OCI-LY7 (cell line): ENCODE data around the gene PRDM10. TPM values are rescaled to one million over a fixed set of nuclear protein-coding genes. Genes with fewer than 3 reads are reported as not detected.

Experiments
- BruUV-seq: library from RNA; stranded (reverse); fragments of 400-500 nt; replicated peaks from 2 replicates; lab custom pipeline; 2021; lab: Mats Ljungman, UMichigan
- CTCF ChIA-PET: fragments of 300-600 bp; sonication (Branson Sonifier 250); formaldehyde crosslinking; loops from one replicate; lab custom pipeline; 2022; ENCODE audit warnings: antibody characterized with exemption; ENCODE audit not compliant: unreplicated experiment; lab: Charles Lee
- POLR2A ChIA-PET: fragments of 300-600 bp; sonication (Branson Sonifier 250); formaldehyde crosslinking; loops from one replicate; lab custom pipeline; 2022; ENCODE audit warnings: antibody characterized with exemption; lab: Charles Lee
- DNase-seq: peaks from one replicate; pipeline ENCODE4 v3.0.0-alpha.2; 2015; ENCODE audit warnings: low spot score
- H2AFZ ChIP-seq: fragments of 200-600 bp; sonication (generic), shearing (Covaris generic); 2 replicates; pipeline ENCODE4 v1.6.1; 2014; ENCODE audit warnings: mild to moderate bottlenecking, antibody characterized with exemption, low read length, moderate library complexity
- H3K27ac ChIP-seq: fragments of 200-600 bp; sonication (generic); 2 replicates; pipeline ENCODE4 v1.5.1; 2014; ENCODE audit warnings: mixed run types, low read depth, mild to moderate bottlenecking, moderate library complexity, low read length, inconsistent platforms; ENCODE audit not compliant: poor library complexity, severe bottlenecking
- H3K36me3 ChIP-seq: fragments of 200-600 bp; sonication (generic); 2 replicates; pipeline ENCODE4 v1.6.1; 2014; ENCODE audit warnings: mild to moderate bottlenecking, antibody characterized with exemption, low read length, moderate library complexity, mixed read lengths; ENCODE audit not compliant: insufficient read depth
- H3K4me1 ChIP-seq: fragments of 200-600 bp; sonication (generic); 2 replicates; pipeline ENCODE4 v1.5.1; 2014; ENCODE audit warnings: mild to moderate bottlenecking, low read length; ENCODE audit not compliant: insufficient read depth, poor library complexity, severe bottlenecking
- H3K4me2 ChIP-seq: fragments of 200-600 bp; sonication (generic); 2 replicates; pipeline ENCODE4 v1.6.1; 2014; ENCODE audit warnings: mild to moderate bottlenecking, low read length
- H3K4me3 ChIP-seq: fragments of 200-600 bp; sonication (generic); 2 replicates; pipeline ENCODE4 v1.5.1; 2014; ENCODE audit warnings: mild to moderate bottlenecking, low read depth, low read length; ENCODE audit not compliant: poor library complexity, severe bottlenecking
- H3K79me2 ChIP-seq: fragments of 200-600 bp; sonication (generic); 2 replicates; pipeline ENCODE4 v1.6.1; 2016; ENCODE audit warnings: low read depth, mild to moderate bottlenecking, low read length, moderate library complexity, mixed read lengths; ENCODE audit not compliant: insufficient read depth
- H3K9me2 ChIP-seq: fragments of 200-600 bp; sonication (generic); 2 replicates; pipeline ENCODE4 v1.6.1; 2016; ENCODE audit warnings: mild to moderate bottlenecking, low read length, mixed read lengths; ENCODE audit not compliant: insufficient read depth
- H3K9me3 ChIP-seq: fragments of 200-600 bp; sonication (generic); 2 replicates; pipeline ENCODE4 v1.6.1; 2014; ENCODE audit warnings: mild to moderate bottlenecking, mixed run types, low read length, mixed read lengths
- H4K20me1 ChIP-seq: fragments of 200-600 bp; sonication (generic); 2 replicates; pipeline ENCODE4 v1.6.1; 2014; ENCODE audit warnings: mild to moderate bottlenecking, antibody characterized with exemption, low read length, moderate library complexity, mixed read lengths; ENCODE audit not compliant: insufficient read depth
- EZH2phosphoT487 ChIP-seq: fragments of 200-600 bp; sonication (generic); IDR thresholded peaks from 2 replicates; pipeline ENCODE4 v1.6.1; 2018; ENCODE audit warnings: low read depth, borderline replicate concordance, mild to moderate bottlenecking, mixed run types, antibody characterized with exemption, low read length, moderate library complexity, mixed read lengths
- intact Hi-C: fragments of 100-400 bp; cut with micrococcal nuclease; formaldehyde crosslinking; loops from one replicate; pipeline ENCODE4 v1.10.0; 2022; ENCODE audit not compliant: unreplicated experiment
- total RNA-seq, 2 experiments: library from RNA; depleted of rRNA in 1 of 2; stranded (reverse); fragments of >200 nt in 1 of 2; shearing (Covaris generic) in 1 of 2; gene quantifications; 2 replicates each; pipeline ENCODE4 v1.2.3, GENCODE V29; 2014 to 2022
- TF ChIP-seq, protein P1 (sequence below): fragments of 200-600 bp; sonication (generic); conservative IDR thresholded peaks from 2 replicates; pipeline ENCODE4 v1.5.1; 2014; ENCODE audit warnings: mild to moderate bottlenecking, antibody characterized with exemption, low read length, moderate library complexity, mixed read lengths

PRDM10 gene
- total RNA-seq, 2 experiments from 2014 or later = 29.8 to 60.6 TPM

GRCh38 chr11:129896062-129896461 is 106.6 kb downstream of the PRDM10 start:
- peak overlapping the region; percentile 90 for H3K4me2 ChIP-seq
- H3K4me1 ChIP-seq = peaks cover 18% of the 10 kb centered on the region
- H3K79me2 ChIP-seq = peaks cover 20% of the 10 kb centered on the region
- H3K9me3 ChIP-seq = no peaks in the 10 kb centered on the region
- H4K20me1 ChIP-seq = no peaks in the 10 kb centered on the region
- peak overlapping the region; percentile 100 for H3K4me3 ChIP-seq
- H3K27ac ChIP-seq = peak overlapping the region; percentile 11
- ChIA-PET POLR2A (interaction anchor here (0.6 to 0.8 kb wide), 3 partner anchors 11 to 675 kb away, joined by 3 to 4 read pairs (median 3); no protein-coding TSS in a partner anchor), CTCF (no interaction called here)
- no peaks in the 10 kb centered on the region for H3K9me2 ChIP-seq
- intact Hi-C loops = no loop called here
- peaks cover 54% of the 10 kb centered on the region for H3K36me3 ChIP-seq
- no peak for DNase-seq
- BruUV-seq = no TSS peak
- TF ChIP-seq, protein P1, sequence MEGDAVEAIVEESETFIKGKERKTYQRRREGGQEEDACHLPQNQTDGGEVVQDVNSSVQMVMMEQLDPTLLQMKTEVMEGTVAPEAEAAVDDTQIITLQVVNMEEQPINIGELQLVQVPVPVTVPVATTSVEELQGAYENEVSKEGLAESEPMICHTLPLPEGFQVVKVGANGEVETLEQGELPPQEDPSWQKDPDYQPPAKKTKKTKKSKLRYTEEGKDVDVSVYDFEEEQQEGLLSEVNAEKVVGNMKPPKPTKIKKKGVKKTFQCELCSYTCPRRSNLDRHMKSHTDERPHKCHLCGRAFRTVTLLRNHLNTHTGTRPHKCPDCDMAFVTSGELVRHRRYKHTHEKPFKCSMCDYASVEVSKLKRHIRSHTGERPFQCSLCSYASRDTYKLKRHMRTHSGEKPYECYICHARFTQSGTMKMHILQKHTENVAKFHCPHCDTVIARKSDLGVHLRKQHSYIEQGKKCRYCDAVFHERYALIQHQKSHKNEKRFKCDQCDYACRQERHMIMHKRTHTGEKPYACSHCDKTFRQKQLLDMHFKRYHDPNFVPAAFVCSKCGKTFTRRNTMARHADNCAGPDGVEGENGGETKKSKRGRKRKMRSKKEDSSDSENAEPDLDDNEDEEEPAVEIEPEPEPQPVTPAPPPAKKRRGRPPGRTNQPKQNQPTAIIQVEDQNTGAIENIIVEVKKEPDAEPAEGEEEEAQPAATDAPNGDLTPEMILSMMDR = no peak
- no peak for TF ChIP-seq EZH2phosphoT487
- H2AFZ ChIP-seq = peak overlapping the region; percentile 71; the same call in 1 of the 2 replicates

GRCh38 chr11:129895126-129896041 is 107.3 kb downstream of the PRDM10 start, which contains the start of gene NFRKB:
Gene NFRKB, minus strand, starts transcription at chr11:129895578. Its CDS starts 2,729 bp downstream, at chr11:129892849.
- no TSS peak for BruUV-seq
- CTCF ChIA-PET = interaction anchor here (0.6 kb wide), 1 partner anchor 58 kb away, joined by 3 read pairs; no protein-coding TSS in a partner anchor
- intact Hi-C loops = no loop called here

More at GRCh38 chr11:129895126-129896041, 107.3 kb downstream of the PRDM10 start, which contains the start of gene NFRKB:
- Histone ChIP-seq H3K36me3 (peaks cover 53% of the 10 kb centered on the region), H3K9me2 (no peaks in the 10 kb centered on the region), H2AFZ (peak within 1 kb of the TSS; percentile 71; the same call in 1 of the 2 replicates), H3K4me1 (peaks cover 18% of the 10 kb centered on the region), H3K27ac (peak within 1 kb of the TSS; percentile 47), H3K9me3 (no peaks in the 10 kb centered on the region), H3K79me2 (peaks cover 20% of the 10 kb centered on the region), H4K20me1 (no peaks in the 10 kb centered on the region), H3K4me2 (peak within 1 kb of the TSS; percentile 90), H3K4me3 (peak within 1 kb of the TSS; percentile 100)
- peak; percentile 90 for DNase-seq
- POLR2A ChIA-PET = interaction anchor here (0.6 to 0.9 kb wide), 4 partner anchors 12 to 675 kb away, joined by 3 to 4 read pairs (median 3); no protein-coding TSS in a partner anchor
- TF ChIP-seq, protein P1 = 0 out of 2 replicates have a peak, but pooled peaks have one; percentile 19
- no peak for TF ChIP-seq EZH2phosphoT487
